Jurkat, Clone E6-1 (cell line): ENCODE measurements around the gene KIF19. TPM values are rescaled to one million over a fixed set of nuclear protein-coding genes. Genes with fewer than 3 reads are reported as not detected.
"Not testable (repeated sequence)": the region's sequence is repeated elsewhere in the genome, so short reads cannot be mapped to it uniquely, and the experiment has no call there.

Experiments used
- DNase-seq: peaks from one replicate; pipeline ENCODE4 v3.0.0-alpha.2; 2011; ENCODE audit warnings: low read depth, low spot score
- H3K4me3 ChIP-seq: 2 replicates; pipeline ENCODE4 v1.5.1; 2011; ENCODE audit warnings: mild to moderate bottlenecking, low read length, control low read depth, moderate library complexity
- polyA plus RNA-seq: library from polyadenylated mRNA; unstranded; fragments of >200 nt; gene quantifications from one replicate; pipeline ENCODE4 v1.2.1, GENCODE V29; 2012; ENCODE audit warnings: missing spikeins; ENCODE audit not compliant: insufficient read length, insufficient read depth

KIF19 gene
- 2.4 TPM for polyA plus RNA-seq

DNA sequence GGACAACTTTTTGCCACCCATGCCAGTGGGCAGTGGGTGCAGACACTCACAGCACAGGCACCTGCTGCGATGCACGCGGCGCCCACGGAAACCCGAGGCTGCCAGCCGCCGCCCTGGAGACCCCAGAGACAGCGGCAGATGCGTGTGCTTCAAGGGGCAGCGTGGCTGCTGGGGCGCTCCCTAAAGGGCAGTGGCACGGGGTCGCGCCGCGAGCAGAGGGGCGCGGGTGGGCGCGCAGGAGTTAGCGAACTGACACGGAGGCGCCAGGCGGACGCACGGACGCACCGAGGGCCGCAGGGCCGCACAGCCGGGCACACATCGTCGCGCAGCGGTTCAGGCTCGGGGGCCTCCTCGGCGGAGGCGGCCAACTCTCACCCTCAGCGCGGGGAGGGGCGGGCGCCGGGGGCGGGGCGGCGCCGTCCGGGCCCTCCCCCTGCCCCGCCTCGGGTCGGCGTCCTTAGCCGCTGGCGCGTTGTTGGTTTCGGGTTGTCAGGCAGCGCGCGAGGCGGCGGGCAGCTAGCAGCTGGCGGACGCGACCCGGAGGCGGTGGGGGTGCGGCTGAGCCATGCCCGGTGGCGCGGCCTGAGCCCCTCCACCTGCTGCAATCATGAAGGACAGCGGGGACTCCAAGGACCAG lies at the start of gene KIF19:
Gene KIF19 (plus strand): TSS at position 484 of the 637 bp plus-strand sequence. CDS start 124 bp downstream, at position 608.
- peak within 1 kb of the TSS; percentile 23 for H3K4me3 ChIP-seq
- DNase-seq, result no peak

GRCh38 chr17:74276541-74277009 lies 49.5 kb upstream of the KIF19 start:
- H3K4me3 ChIP-seq, result no peak overlapping the region
- no peak for DNase-seq

- no peak for DNase-seq
- no peak overlapping the region for H3K4me3 ChIP-seq
Measured at GRCh38 chr17:74277935-74278334, 48.1 kb upstream of the KIF19 start.

GRCh38 chr17:74279617-74280016 lies 46.4 kb upstream of the KIF19 start:
- not testable (repeated sequence) for DNase-seq, H3K4me3 ChIP-seq

GRCh38 chr17:74280093-74280513 lies 45.9 kb upstream of the KIF19 start:
- DNase-seq, result no peak
- no peak overlapping the region for H3K4me3 ChIP-seq

DNA sequence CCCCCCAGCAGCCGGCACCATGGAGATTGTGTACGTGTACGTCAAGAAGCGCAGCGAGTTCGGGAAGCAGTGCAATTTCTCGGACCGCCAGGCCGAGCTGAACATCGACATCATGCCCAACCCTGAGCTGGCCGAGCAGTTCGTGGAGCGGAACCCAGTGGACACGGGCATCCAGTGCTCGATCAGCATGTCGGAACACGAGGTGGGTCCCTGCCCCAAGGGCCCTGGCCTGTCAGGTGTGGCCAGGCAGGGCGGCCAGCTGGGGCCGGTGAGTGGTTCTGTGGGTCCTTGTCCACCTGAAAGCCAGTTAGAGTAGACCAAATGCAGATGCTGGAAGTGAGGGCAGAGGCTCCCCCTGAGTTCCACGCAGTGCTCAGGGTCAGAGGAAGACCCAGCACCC lies 44.2 kb upstream of the KIF19 start:
- no peak for DNase-seq
- H3K4me3 ChIP-seq, result no peak overlapping the region

GRCh38 chr17:74282274-74282586 lies 43.8 kb upstream of the KIF19 start:
- DNase-seq, result not testable (repeated sequence)

DNA sequence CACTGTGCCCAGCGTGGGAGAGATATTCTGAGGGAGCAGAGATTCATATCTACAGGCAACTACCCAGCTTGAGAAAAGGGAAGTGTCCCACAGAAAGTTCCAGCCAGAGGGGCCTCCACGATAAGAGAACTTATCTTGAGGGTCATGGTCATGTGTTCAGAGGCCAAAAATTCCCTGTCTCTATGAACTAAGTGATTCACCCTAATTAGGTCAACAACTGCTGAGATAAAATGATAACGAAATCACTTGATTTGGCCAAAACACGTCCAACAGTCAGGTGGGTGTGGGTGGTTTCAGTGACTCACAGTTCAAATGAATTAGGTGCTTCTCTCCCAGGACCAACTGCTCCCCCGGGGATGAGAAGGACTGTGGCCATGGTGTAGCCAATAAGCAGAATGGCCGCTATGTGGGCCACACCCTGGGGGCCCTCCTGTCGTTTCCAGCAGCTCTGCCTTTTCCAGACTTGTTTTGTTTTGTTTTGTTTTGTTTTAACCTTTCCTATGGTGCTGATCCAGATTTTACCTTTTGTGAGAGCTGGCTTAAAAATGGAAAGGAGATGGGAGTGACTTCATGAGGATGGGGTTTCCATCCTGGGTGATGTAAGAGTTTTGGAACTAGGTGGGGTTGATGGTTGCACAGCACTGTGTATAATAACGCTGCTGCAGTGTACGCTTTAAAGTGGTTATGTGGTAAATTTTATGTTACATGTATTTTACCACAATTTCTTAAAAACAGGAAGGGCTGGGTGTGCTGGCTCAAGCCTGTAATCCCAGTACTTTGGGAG lies 43.2 kb upstream of the KIF19 start:
- peak; percentile 41 for DNase-seq
- no peak overlapping the region for H3K4me3 ChIP-seq

More at GRCh38 chr17:74282274-74282586, 43.8 kb upstream of the KIF19 start:
- not testable (repeated sequence) for H3K4me3 ChIP-seq

DNA sequence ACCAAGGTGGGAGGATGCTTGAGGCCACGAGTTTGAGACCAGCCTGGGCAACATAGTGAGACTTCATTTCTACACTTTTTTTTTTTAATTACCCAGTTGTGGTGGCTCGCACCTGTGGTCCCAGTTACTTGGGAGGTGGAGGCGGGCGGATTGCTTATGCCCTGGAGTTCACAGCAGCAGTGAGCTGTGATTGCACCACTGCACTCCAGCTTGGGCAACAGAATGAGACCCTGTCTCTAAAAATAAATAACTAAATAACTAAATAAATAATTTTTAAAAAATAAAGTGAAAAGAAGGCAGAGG lies 42.7 kb upstream of the KIF19 start:
- DNase-seq, result no peak
- H3K4me3 ChIP-seq, result no peak overlapping the region

GRCh38 chr17:74287031-74287602 lies 38.9 kb upstream of the KIF19 start:
- no peak overlapping the region for H3K4me3 ChIP-seq
- DNase-seq, result no peak

GRCh38 chr17:74288785-74289184 lies 37.2 kb upstream of the KIF19 start:
- DNase-seq, result no peak

DNA sequence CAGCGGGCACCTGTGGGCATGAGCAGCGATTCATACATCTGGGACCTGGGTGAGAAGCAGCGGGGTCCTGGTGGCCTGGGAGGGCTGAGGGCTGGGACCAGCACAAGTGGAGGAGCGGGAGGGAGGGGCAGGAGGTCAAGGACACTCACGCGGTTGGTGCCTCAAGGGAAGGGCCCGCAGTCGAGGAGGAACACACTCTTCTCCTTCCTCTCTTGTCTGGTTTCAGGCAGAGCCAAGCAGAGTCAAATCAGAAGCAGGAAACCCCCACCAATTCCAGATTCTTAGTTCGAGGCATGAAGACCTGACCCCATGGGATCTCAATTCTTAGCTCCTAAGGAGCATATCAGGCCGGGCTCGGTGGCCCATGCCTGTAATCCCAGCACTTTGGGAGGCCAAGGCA lies 36.3 kb upstream of the KIF19 start:
- H3K4me3 ChIP-seq, result no peak overlapping the region
- DNase-seq, result no peak

More at GRCh38 chr17:74288785-74289184, 37.2 kb upstream of the KIF19 start:
- no peak overlapping the region for H3K4me3 ChIP-seq

- no peak for DNase-seq
- H3K4me3 ChIP-seq, result no peak overlapping the region
Measured at GRCh38 chr17:74290340-74290739, 35.7 kb upstream of the KIF19 start.

GRCh38 chr17:74292495-74292894 lies 33.5 kb upstream of the KIF19 start:
- DNase-seq, result no peak
- H3K4me3 ChIP-seq, result no peak overlapping the region

GRCh38 chr17:74295625-74296547 lies 30.1 kb upstream of the KIF19 start:
- DNase-seq, result no peak
- no peak overlapping the region for H3K4me3 ChIP-seq

DNA sequence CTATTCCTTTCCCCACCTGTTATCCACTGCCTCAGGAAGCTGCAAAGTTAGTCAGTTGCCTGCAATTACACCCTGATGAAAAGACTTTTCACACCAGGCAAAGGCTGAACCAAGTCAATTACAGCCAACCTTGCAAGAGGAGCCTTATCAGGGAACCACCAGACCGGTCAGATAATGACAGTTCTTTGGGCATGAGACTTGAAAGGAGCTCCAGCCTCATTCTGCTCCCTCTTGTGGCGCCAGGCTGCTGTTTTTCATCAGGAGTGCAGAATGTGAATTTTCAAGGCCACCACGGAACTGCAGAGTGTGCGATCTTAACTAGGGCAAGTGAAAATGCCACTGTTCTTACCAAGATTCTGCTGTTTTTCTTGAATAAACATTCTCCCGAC lies 29.5 kb upstream of the KIF19 start:
- H3K4me3 ChIP-seq, result no peak overlapping the region
- DNase-seq, result peak; percentile 26

DNA sequence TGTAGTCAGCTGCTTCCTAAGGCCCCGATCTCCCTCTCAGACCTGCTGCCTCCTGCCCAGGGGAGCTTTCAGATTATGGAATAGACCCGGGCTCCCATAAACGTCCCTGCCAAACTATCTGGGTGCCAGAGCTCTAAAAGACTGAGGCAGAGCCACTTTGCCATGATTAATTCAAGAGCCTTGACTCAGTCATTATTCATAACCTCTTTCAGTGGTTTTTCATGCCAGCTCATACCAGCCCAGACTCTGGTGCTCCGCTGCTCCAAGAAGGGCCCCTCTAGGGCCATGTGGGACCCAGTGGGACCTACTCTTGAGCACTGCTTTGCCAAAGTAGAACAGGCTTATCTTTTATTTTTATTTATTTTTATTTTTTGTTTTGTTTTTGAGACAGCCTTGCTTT lies 28.1 kb upstream of the KIF19 start:
- no peak overlapping the region for H3K4me3 ChIP-seq
- DNase-seq, result no peak

DNA sequence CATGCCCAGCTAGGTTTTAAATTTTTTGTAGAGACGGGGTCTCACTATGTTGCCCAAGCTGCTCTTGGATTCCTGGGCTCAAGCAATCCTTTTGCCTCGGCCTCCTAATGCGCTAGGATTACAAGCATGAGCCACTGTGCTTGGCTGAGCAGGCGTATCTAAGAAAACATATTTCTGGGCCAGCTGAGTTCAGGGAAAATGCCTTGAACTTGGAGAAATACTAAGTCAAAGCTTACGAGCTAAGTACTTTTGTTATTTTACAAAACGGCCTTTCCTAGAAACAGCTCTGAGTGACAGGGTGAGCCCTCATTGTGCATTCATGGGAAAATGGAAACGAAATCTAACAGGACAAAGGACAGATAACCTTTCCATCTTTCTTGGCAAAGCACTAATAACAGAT lies 27.2 kb upstream of the KIF19 start:
- DNase-seq, result no peak

GRCh38 chr17:74299226-74300009 lies 26.6 kb upstream of the KIF19 start:
- DNase-seq, result no peak

More for the DNA sequence above, 27.2 kb upstream of the KIF19 start:
- H3K4me3 ChIP-seq, result no peak overlapping the region

More at GRCh38 chr17:74299226-74300009, 26.6 kb upstream of the KIF19 start:
- H3K4me3 ChIP-seq, result no peak overlapping the region
